Bronchial epithelial cell (primary cell): ENCODE results near the gene PIP5K1C. TPM values are rescaled to one million over a fixed set of nuclear protein-coding genes. Genes with fewer than 3 reads are reported as not detected.

Experiments
- DNase-seq: peaks from one replicate; pipeline ENCODE4 v3.0.0-alpha.2; 2010; ENCODE audit warnings: low read depth
- FAIRE-seq: peaks from 2 replicates; lab custom pipeline; 2011; peaks lifted over from hg19 to GRCh38; lab: Jason Lieb, UNC
- H3K27me3 ChIP-seq: 2 replicates; pipeline ENCODE4 v1.5.1; 2011; ENCODE audit warnings: low read length; ENCODE audit not compliant: control insufficient read depth, insufficient read depth
- H3K36me3 ChIP-seq: 2 replicates; pipeline ENCODE4 v1.5.1; 2011; ENCODE audit warnings: low read length; ENCODE audit not compliant: control insufficient read depth, insufficient read depth
- H3K4me3 ChIP-seq: 2 replicates; pipeline ENCODE4 v1.5.1; 2011; ENCODE audit warnings: mild to moderate bottlenecking, low read depth, low read length, control low read depth
- total RNA-seq: library from RNA; depleted of rRNA; stranded (reverse); fragments of >200 nt; gene quantifications from 2 replicates; pipeline ENCODE4 v1.2.1, GENCODE V29; 2014
- TF ChIP-seq, protein P1 (sequence below): IDR thresholded peaks from 2 replicates; pipeline ENCODE4 v1.5.1; 2011; ENCODE audit warnings: mild to moderate bottlenecking, moderate library complexity, low read length, control low read depth, inconsistent platforms; ENCODE audit not compliant: insufficient read depth, severe bottlenecking

PIP5K1C gene
- total RNA-seq, 1 donor from 2014 or later: 6.3 TPM

DNA sequence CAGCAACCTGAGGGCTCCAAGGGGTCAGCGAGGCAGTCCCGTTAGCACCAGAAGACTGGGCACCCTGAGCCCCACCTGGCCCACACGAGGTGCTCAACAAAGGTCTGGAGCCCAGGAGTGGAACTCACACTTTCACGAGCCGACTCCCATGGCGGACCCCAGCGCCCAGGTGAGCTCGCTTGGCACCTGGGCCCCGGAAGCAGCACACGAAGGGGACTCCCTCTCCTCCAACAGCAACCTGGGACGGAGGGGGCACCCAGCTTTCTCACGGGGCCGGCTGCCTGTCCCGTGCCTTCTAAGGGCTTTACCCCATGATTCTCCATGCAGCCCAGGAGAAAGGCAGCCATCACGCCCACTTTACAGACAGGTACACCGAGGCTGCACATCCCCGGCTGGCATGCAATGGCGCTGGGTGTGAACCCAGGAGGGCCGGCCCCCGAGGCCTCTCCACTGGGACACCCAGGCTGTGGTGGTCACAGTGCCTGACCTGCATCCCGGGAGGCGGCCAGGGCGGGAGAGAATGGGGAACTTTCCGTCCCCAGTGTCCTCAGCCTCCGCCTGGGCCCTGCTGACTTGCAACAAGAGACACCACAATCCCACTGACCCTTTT is 5.0 kb downstream of the PIP5K1C start:
- Histone ChIP-seq H3K27me3 (no peaks in the 10 kb centered on the region), H3K4me3 (no peak overlapping the region), H3K36me3 (peaks cover 2% of the 10 kb centered on the region)
- DNase-seq (no peak), FAIRE-seq (no peak)
- TF ChIP-seq, protein P1, sequence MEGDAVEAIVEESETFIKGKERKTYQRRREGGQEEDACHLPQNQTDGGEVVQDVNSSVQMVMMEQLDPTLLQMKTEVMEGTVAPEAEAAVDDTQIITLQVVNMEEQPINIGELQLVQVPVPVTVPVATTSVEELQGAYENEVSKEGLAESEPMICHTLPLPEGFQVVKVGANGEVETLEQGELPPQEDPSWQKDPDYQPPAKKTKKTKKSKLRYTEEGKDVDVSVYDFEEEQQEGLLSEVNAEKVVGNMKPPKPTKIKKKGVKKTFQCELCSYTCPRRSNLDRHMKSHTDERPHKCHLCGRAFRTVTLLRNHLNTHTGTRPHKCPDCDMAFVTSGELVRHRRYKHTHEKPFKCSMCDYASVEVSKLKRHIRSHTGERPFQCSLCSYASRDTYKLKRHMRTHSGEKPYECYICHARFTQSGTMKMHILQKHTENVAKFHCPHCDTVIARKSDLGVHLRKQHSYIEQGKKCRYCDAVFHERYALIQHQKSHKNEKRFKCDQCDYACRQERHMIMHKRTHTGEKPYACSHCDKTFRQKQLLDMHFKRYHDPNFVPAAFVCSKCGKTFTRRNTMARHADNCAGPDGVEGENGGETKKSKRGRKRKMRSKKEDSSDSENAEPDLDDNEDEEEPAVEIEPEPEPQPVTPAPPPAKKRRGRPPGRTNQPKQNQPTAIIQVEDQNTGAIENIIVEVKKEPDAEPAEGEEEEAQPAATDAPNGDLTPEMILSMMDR: no peak

DNA sequence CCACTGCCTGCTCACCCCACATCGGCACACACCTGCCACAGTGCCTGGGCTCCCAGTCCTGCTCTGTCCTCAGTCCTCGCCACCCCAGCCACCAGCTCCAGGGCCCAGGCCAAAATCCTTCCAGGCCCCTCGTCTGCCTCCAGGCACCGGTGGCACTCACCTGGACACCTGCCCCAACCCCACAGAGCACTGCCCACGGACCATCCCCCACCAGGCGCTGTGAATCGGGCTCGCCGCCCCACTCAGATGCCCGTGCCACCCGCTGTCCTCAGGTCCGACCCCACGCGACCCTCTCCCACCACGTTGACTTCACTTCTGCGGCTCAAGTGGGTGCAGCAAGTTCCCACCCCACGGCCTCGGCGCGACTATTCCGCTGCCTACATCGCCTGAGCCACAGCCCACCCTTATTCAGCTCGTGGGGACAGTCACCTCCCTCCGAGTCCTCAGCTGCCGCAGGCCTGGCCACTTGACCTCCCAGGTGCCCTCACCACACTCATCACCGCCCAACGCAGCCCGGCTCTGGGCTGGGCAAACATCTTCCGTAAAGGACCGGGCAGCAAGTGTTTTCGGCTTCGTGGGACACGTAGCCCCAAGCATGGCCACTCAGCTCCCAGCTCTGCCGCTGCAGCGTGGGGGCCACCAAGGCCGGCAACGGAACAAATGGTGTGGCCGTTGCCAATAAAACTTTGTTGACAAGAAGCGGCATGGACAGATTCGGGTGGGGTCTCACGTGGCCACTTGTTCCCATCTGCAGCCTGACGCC is 5.7 kb downstream of the PIP5K1C start:
- H3K4me3 ChIP-seq: no peak overlapping the region
- FAIRE-seq: no peak
- H3K27me3 ChIP-seq: no peaks in the 10 kb centered on the region
- H3K36me3 ChIP-seq: peaks cover 2% of the 10 kb centered on the region
- TF ChIP-seq, protein P1: no peak
- DNase-seq: no peak

DNA sequence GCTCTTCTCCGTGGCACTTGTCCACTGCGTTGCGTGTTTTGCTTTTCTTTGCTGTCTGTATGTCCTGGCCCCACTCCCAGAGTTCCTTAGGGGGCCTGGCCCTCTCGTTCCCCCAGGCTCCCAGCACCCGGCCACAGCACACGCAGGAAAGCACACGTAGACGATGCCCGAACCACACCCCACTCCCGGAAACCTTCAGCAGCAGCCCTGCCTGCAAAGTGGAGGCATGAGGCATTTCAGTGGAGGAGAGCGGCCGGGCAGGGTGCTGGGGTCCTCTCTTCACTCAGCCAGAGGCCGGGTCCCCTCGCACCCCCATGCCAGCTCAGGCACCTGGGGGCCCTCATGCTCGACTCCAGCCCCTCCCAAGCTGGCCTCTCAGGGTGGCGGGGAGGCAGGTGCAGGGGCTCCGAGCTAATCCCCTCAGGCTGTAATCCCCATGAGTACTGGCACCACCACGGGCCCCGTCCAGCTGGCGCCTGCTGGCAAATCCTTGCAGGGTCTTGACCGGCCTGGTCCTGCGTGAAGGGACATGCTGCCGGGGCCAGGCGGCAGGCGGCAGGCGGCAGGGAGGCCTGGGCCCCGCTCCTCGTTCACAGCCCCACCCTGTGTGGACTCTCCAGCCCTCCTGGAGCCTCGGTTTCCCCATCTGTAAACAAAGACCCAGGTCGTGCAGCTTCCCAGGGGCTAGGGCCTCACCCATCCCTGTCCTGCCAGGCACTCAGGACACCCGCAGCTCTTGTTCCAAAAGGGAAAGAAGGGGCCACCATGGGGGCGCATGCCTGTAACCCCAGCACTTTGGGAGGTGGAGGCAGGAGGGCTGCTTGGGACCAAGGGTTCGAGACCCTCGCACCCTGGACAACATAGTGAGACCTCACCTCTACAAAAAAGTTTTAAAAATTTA is 7.0 kb downstream of the PIP5K1C start:
- FAIRE-seq (no peak), DNase-seq (no peak)
- peaks cover 2% of the 10 kb centered on the region for H3K36me3 ChIP-seq
- TF ChIP-seq, protein P1: no peak
- no peaks in the 10 kb centered on the region for H3K27me3 ChIP-seq
- no peak overlapping the region for H3K4me3 ChIP-seq

DNA sequence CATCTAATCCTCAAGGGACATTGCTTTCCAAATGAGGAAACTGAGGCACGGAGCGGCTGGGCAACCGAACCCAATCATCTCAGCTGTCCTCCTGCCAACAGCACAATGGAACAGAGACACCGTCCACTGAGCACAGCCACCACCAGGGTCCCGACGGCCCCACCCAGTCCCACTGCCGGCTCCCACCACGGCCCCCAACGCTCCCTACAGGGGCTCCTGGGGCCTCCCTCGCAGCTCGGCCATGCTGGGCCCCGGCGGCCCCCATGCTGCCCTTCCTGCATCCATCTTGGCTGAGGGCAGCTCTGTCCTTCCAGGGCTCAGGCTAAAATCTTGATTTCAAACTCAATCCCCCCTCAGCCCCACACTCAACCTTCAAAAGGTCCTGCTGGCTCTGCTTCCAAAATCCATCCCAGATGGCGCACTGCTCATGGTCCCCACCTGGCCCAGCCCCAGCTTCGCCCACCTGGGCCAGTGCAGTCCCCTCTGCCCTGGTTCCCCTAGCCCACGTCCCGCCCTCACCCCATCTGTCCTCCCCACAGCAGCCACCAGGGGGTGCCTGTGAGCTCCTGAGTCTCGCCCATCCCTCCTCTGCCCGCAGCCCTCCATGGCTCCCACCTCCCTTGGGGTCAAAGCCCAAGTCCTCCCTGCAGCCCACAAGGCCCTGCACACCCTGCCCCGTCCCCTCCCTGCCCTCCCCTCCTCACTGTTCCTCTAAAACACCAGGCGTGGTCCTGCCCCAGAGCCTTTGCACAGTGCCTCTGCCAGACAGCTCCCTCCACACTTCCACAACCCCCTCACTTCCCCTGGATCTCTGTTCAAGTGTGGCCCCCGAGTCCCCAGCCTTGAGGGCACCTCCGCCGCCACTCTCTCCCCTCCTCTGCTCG is 7.9 kb downstream of the PIP5K1C start:
- TF ChIP-seq, protein P1: peak; percentile 49
- peaks cover 2% of the 10 kb centered on the region for H3K36me3 ChIP-seq
- DNase-seq: no peak
- H3K4me3 ChIP-seq: no peak overlapping the region
- H3K27me3 ChIP-seq: no peaks in the 10 kb centered on the region
- no peak for FAIRE-seq

DNA sequence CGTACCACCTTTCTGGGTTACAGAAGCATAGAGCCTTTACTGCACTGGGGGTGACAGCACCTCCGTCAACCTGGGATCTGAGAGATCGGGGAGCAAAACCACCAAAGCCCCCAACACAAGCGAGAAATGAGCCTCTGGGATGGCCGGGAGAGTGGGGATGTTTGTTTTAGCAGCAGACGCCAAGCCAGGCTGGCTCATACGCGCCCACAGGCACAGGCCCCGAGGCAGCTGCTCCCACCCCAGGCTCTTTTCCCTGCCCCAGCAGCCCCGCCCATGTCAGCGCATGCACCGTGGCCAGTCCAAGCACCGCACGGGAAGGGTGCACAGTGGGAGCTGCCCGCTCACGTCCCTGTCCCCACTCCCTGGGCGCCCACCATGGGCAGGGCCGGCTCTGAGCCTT is 8.5 kb downstream of the PIP5K1C start:
- no peaks in the 10 kb centered on the region for H3K27me3 ChIP-seq
- H3K36me3 ChIP-seq: peaks cover 2% of the 10 kb centered on the region
- DNase-seq (no peak), FAIRE-seq (no peak)
- TF ChIP-seq, protein P1: no peak
- H3K4me3 ChIP-seq: no peak overlapping the region
